NOMO-1 (cell line): ENCODE results near the gene FEZF2.

Experiments used
- DNase-seq, 2 experiments: peaks; one replicate each; lab custom pipeline; 2025; ENCODE audit not compliant: unreplicated experiment in 2 of 2; lab: John Stamatoyannopoulos, UW

Gene FEZF2

DNA sequence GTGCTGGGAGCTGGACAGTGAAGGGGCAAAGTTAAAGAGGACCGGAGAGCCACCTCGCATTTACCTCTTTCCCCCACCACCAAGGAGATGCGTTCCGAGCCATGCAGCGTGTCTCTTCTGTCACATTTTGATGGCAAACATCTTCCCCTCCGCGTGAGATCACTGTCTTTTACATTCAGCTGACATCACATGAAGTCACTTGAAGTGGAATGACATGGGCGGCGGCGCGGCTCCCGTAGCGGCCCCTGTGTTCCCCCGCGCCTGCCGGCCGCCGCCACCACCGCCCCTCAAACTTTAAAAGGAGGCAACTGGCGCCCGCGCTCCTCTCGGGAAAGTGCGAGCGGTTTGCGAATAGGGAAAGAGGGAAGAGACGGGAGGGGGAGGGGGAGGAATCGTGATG, at the start of gene FEZF2:
TSS of gene FEZF2 (minus strand) at position 336 of the 400 bp plus-strand sequence. CDS start 682 bp downstream, outside the sequence.
- DNase-seq, result no peak

DNA sequence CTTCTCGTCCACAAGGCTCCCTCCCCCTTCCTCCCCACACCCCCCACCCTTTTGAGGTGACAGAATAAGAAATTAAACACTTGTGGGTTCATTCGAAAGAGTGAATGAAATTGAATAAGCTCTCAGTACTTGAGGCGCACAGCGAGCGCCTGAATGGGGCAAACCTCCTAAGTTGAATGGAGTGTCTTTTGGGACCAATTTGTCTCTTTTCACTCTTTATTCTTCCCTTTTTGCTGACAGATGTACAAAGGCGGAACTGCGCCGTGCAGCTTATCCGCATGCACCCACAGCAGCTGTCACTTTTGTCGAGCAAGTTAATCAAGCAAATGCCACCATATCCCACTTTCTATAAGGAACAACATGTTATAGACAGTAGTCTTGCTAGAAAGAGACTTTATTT, 47.9 kb upstream of the FEZF2 start:
- no peak for DNase-seq

DNA sequence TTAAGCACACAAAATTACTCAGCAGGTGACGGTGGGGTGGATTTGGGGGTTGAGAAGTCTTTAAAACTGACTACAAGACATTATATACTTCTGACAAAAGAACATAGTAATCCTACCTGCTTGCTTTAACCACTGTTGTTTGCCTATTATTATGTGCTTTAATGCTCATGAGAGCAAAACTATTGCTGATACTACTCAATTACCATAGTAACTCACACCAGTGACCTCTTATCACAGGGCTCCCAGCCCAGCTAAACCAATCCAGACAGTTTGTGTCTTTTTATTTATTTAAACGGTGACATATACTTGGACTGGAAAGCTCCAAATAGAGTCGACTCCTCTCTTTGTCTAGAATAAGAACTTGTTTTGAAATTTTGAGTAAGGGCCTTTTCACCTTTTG, 42.8 kb upstream of the FEZF2 start:
- no peak for DNase-seq

DNA sequence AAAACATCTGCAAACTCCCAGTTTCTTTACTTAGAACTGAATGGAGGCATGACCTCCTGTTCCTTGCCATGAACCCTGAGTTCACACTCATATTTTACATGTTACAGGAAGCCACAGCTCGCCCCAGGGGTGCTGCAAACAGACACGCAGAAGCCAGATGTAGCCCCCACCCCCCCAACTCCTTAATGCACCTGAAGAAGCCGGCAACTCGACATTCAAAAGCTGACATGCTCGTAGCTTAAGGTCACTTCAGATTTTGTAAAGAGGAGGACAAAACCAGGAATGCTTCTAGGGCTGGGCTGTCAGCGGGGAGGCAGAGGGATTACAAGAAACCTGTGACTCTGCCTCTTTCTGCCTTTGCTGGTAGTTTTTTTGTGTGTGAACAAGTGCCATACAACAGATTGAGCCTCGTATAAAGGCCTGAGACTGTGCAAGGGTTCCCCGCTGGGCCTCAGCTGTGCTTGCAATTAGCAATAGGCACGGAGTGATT, 42.0 kb upstream of the FEZF2 start:
- DNase-seq, result no peak

DNA sequence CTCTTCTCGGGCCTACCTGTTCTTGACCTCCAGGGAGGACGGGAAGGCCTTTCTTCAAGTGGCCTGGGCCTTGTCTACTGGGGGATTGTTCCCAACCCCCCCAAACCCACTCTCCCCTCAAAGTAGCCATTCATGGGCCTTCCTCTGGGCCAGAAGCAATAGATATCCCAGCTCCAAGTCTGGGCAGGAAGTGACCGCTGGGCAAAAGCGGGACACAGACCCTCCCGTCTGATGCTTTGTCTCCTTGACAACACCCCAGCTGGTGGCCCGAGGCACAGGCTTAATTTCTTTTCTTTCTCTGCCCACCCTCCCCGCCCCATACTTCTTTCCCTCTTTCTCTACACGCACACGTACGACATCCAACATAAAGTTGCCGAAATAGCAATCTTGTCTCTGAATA, 41.4 kb upstream of the FEZF2 start:
- DNase-seq, result no peak

DNA sequence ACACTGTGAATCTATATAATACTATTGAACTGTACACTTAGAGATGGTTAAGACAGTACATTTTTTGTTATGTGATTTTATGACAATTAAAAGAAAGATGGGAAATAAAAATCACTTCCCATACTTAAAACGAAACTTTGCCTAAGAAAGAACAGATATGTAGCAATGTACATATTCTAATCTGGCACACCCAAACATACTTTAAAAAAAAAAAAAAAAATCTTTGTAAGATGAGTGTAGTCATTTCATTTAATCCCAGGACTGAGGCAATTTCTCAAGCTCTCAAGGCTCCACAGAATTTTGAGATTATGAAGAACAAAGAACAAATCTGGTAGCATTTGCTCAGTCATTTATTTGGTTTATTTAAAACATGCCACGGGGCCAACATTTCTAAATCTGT, 40.3 kb upstream of the FEZF2 start:
- no peak for DNase-seq

DNA sequence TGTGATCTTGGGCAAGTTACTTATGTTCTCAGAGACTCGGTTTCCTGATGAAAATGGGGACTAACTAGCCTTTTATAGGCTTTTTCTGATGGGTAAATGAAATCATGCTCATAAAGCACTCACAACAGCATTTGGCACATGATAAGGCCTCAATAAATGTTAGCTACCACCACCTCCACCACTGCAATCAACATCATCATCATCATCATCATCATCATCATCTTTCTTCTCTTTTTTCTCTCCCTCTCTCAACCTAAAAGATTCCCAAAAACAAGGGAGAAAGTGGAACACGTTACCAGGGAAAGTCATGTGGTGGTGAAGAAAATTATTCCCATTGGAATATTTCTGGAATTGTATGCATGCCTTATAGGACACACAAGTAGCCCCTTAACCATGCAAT, 33.6 kb upstream of the FEZF2 start:
- DNase-seq, result no peak

DNA sequence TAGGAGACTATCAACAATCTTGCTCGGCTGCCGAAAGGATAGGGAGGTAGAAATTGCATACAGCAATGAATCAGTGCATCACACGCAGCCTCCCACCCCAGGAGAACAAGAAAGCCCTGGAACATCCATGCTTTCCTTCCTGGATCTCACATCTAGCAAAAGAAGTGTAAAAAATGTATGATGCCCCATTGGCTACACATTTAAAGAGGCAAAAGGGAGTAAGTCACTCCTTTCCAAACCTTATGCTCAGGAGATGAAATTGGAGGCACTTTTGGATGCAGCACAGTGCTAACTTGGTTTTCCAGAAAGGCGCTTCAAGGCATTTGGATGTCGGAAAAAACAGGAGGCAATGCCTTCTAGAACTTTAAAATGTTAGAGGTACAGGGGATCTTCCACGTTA, 32.2 kb upstream of the FEZF2 start:
- no peak for DNase-seq

DNA sequence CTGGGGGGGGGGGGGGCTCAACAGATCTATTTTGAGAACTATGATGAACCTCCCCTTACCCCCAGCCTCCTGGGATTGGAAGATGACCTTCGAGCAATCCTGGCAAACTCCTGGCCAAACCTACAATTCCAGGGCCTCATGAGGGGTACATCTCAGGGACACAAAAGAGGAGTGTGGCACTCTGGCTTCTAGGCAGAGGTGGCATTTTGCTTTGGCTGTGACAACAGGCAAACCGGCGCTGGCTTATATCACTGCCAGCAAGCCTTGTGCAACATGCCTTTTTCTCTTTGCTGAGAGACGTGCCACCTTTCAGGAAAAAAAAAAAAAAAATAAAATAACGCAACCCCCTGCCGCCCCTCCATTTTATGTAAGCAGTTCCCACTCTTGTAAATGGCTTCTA, 31.8 kb upstream of the FEZF2 start:
- no peak for DNase-seq

DNA sequence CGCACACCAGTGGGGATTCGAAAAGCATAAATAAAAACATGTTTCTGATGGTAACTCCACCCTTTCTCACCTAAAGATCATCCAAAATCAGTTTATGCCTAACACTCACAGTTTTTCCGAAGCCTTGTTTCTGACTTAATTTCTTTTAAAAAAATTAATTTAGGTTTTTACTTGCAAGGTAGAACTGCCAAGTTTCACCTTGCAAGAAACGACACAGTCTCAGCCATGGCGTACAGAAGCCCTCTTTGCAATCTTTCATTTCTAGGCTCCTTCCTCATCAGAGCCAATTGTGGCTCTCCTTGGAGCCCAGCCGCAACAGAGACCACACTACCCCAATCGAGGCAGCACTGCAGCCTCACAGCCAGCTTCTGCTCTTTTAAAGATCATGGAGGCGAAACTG, 31.0 kb upstream of the FEZF2 start:
- DNase-seq, result no peak

DNA sequence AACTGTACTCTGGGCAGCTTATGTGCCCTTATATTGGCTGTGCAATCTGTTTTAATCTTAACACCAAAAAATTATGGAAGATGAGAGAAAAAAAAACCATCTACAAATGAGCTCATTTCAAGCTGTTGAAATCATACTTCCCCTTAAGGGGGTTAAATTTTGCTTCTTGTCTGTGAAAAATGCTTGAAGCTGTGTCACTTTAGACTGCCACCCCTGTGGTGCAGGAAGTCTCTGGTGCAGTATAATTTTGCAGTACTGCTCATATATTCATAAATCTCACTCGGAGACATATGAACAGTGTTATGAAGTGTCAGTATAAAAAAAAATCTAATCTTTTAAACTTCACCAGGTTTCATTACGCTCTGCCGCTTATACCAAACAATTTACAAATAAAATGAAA, 30.4 kb upstream of the FEZF2 start:
- no peak for DNase-seq

DNA sequence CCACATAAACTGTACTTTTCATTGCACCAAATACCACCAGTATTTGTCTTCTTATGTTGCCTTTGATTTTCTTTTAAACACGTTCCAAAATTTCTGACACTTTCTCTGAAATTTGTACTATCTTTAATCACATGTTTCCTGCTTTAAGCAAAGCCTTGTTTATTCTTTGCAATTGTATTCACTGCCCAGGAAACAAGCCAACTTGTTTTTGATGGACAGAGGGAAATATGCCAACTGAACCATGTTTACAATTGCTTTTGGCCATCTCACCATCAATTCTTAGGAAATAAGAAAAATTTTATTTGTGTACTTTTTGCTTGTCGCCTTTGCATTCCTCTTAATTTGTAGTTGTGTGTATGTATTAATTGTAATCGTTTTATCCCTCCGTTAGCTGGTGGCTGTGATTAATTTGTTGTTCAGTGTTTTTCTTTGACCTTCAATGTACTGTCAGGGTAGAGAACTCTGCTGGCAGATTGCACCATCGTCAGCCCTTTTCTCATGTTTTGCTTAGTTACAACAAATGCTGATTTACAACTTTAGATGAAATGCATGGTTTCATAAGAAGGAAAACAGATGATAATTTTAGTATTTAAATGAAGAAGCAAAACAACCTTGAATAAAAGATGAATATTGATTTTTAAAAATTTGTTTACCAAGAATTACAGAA, 19.4 kb upstream of the FEZF2 start:
- no peak for DNase-seq

DNA sequence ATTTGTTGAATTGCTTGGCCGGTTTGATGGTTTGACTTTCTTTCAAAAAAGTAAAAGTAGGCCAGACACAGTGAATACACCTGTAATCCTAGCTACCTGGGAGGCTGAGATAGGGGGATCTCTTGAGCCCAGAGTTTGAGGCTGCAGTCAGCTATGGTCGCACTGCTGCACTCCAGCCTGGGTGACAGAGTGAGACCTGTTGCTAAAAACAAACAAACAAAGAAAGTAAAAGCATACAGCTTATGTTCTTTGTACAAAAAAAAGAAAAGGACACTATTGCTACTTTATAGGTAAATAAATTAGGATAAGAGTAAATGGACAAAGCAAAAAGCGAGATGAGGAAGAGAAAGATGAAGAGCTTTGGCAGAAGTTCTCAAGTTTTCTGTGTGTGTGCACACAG, 13.9 kb upstream of the FEZF2 start:
- DNase-seq, result no peak

DNA sequence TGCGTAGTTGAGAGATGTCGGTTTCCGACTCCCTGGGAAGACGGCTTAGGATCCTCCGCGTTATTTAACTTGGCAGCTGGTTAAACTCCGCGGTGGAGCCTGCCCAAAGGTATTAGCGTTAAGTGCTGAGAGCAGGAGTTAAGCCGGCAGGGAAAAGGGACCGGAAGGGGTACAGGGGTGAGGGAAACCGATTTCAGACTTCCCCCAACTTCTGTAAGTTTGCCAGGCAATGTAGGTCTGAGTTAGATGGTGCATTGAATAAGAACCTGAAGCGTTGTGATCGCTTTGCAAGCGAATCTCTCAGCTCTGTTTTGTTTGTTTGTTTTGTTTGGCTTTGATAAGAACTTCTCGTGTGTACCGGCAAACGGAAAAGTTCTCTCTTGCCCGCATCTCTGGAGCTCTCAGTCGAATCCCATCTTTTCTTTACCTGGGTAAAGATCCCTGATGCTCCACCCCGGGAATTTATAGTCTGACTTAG, 6.0 kb upstream of the FEZF2 start:
- no peak for DNase-seq

DNA sequence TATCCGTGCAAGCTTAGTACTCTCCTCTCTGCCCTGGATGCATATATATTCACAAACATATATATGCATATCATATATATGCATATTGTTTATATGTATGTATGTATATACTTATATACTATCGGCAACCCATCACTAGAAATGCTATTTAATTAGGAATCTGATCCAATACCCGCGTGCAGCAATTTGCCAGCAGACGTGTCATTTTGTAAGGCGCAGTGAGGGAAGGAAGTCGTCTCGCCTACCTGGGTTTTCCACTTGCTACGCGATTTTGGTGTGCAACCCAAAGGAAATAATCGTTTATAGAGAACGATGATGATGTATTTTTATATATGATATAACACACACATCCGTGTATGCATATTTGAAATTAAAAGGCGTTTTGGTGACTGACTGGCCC, 5.6 kb upstream of the FEZF2 start:
- no peak for DNase-seq

DNA sequence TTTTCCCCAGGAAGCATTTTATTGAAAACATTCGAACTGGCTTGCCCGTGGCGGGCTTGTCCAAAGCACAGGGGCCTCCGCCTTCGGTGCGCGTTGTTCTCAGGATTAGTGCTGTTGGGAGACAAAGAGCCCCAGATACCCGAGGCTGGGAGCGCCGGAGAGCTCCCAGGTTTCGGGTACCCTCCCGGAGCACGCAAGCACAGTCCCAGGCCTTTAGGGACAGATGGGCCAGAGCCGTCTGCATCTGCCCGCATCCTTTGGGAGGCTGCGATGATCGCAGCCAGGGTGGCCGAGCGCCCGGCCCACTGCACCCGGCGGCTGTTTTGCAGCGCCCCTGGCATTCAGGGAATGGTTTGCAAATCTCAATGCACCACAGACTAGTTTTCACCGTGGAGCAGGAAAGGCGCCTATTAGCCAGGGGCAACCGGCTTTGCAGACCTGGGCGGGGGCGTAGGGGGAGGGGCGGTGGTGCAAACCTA, 5.0 kb upstream of the FEZF2 start:
- DNase-seq, result no peak

DNA sequence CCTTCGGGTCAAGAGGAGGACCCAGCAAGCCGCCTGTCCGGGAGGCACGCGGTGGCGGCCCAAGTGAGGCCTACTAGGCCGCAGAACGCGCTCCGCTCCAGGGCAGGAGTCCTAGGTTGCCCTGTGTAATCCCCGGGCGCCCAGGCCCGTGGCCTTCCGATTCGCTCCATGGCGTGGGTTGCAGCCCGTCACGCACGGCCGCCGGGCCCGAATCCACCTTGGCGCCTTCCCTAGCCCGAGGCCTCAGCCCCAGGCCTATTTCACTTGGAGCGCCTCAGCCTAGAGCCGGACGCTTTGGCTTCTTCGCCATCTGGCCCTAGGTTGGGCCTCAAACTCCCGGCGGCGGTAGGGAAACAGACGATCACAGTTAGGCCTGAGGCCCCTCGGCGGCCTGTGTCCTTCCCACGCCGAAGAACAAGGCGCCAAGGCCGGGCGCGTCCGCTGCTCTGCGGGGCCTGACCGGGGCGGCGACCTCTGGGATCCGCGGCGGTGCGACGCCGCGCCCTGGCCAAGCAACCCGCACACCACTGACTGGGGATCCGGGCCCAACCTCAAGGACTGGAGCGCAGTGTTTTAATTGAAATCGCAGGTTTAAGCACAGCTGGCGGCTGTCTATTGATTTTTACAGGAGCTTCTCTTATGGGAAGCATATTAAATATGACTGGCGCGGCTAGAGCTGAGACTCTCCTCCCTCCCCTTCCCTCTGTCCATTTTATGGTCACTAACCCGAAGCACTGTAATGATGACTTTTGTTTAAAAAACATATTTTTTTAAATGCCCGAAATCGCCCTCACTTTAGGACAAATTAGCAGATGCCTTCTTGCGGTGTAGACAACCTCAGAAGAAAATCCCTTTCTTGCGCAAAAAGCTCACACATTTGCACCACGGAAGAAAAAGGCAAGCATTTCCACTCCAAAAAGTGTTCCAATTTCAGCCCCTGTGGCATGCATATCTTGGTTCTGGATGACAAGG, 3.8 kb upstream of the FEZF2 start:
- DNase-seq, result no peak

DNA sequence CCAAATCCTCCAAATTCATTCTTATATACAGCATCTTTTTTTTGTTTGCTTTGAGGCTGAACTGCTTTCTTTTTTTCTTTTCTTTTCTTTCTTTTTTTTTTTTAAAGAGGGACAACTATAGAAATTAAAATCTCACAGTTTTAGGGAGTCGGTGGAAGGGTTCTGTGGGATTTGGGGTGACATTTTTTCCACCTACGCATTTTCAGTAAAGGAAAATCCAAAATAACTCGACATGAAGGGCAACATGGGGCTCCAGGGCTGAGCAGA, 3.0 kb upstream of the FEZF2 start:
- no peak for DNase-seq

DNA sequence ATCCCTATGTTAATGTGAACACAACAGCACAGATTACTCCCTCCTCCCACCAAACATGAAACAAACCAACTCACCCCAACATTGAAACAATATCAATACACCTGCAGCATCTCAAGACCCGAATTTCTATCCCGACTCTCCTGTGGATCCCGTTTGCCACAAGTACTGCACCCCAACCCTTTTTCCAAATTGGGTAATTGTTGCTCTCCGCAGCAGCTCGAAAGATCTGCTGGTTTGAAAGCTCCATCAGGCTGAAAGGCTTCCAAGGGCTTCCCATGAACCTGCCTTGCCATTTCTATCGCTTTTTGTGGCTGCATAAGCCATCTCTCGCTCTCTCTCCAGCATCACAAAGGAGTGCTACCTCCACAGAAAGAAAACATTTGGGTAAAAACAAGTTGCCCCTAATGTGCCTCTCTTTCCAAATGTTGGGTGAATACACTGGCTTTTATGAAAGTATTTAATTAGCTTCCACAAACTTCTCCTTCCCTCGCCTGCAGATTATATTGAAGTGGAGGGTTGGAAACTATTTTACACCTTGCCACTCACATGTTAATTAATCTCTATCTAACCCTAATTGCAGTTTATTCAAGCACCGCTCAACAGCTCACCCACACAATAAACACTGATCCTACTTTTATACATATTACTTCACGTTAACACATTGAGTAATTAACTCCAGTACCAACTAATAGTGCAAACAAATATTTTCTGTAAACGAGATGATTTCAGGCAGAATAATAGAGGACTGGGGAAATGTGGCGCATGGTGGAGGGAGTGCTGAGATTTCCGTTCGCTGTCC, 2.5 kb upstream of the FEZF2 start:
- no peak for DNase-seq

DNA sequence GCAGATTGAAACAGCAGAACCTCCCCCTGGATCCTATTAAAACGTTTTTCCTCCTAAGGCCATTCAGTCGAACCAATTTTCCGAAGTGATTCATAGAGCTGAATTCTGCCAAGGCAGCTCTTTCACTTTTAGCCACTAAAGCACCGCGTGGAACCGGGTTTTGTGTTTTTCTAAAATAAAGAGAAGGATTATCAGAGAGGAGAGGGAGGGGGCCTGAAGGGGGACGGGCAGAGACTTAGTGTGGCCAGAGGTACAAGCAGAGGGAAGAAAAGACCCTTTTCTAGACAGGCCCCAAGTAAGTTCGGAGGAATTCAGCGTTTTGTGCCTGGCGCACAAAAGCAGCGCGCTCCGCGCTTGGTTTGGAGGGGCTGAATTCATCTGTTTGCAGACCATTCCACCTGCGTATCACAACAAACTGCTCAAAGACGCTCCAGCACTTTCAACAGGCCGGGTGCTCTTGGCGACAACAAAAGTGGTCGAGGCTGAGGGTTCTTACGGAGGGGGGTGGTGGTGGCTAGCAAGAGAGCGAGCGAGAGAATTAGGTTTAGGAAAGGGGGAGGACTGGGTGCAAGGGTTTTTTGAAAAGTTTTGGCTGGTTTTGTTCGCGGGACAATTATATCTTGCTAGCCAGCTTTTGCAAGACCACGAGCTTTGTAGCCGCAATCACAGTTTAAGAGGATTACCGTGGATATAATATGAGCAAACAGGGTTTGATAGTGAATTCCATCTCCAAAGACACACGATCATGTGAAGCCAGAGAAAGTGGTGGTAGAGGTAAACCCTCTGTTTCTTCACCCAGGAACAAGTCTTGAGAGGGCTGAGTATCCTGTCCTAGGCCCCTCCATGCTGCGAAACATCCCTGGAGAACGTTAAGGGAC, 1.2 kb upstream of the FEZF2 start:
- no peak for DNase-seq
